Kidney (tissue), 14 donors: Measurements from ENCODE around the gene CAV1. TPM values are rescaled to one million over a fixed set of nuclear protein-coding genes. Genes with fewer than 3 reads are reported as not detected.

Source experiments
- DNase-seq, 5 donors: peaks; one replicate each; pipeline ENCODE4 v3.0.0-alpha.2; 2013 to 2020
- FAIRE-seq: peaks from 2 replicates; lab custom pipeline; 2012; peaks lifted over from hg19 to GRCh38; lab: Jason Lieb, UNC
- H3K27ac ChIP-seq, 2 donors: one replicate each; pipeline ENCODE4 v1.7.0; 2013; ENCODE audit warnings: low read depth in 2 of 2, low read length in 2 of 2, inconsistent platforms in 1 of 2
- H3K27me3 ChIP-seq: one replicate; pipeline ENCODE4 v1.7.1; 2013; ENCODE audit warnings: low read length, inconsistent platforms; ENCODE audit not compliant: control insufficient read depth, insufficient read depth
- H3K36me3 ChIP-seq, 3 donors: one replicate each; pipeline versions ENCODE4 v1.7.0 to v1.7.1; 2013; ENCODE audit warnings: low read length in 3 of 3, control low read depth in 1 of 3, inconsistent platforms in 1 of 3; ENCODE audit not compliant: insufficient read depth in 3 of 3, control insufficient read depth in 2 of 3
- H3K4me1 ChIP-seq, 3 donors: one replicate each; pipeline versions ENCODE4 v1.7.0 to v1.7.1; 2013; ENCODE audit warnings: low read length in 3 of 3, inconsistent platforms in 1 of 3, low read depth in 1 of 3; ENCODE audit not compliant: control insufficient read depth in 2 of 3, insufficient read depth in 2 of 3
- H3K4me3 ChIP-seq, 3 donors: one replicate each; pipeline versions ENCODE4 v1.7.0 to v1.8.1; 2013; ENCODE audit warnings: low read length in 3 of 3, control low read depth in 1 of 3, inconsistent platforms in 1 of 3
- H3K9ac ChIP-seq, 3 donors: one replicate each; pipeline versions ENCODE4 v1.7.0 to v1.7.1; 2013; ENCODE audit warnings: low read length in 3 of 3, control low read depth in 1 of 3, inconsistent platforms in 1 of 3
- H3K9me3 ChIP-seq, 3 donors: one replicate each; pipeline versions ENCODE4 v1.7.0 to v1.7.1; 2013; ENCODE audit warnings: low read length in 3 of 3, control low read depth in 1 of 3, inconsistent platforms in 1 of 3; ENCODE audit not compliant: control insufficient read depth in 2 of 3, insufficient read depth in 1 of 3
- intact Hi-C: fragments of 100-400 bp; cut with DNase I; formaldehyde crosslinking; loops from one replicate; pipeline ENCODE4 v1.11.1; 2022
- polyA plus RNA-seq: library from polyadenylated mRNA; stranded (reverse); fragments of 350-450 nt; fragmentation: Illumina TruSeq; extraction: RNeasy Lipid Tissue Mini Kit (QIAGEN cat#74804); gene quantifications from one replicate; pipeline ENCODE4 v1.2.3, GENCODE V29; 2014; ENCODE audit warnings: low read depth, low replicate concordance; ENCODE audit not compliant: insufficient read depth
- total RNA-seq: library from RNA; stranded (reverse); fragmentation: NEBNext Ultra II Directional; extraction: Animal tissue kit (Norgen Biotek cat#: 25700); gene quantifications from one replicate; pipeline ENCODE4 v1.2.1, GENCODE V29; 2021
- TF ChIP-seq, protein P1 (sequence below): IDR thresholded peaks from 3 replicates; pipeline ENCODE4 v1.5.1; 2012; ENCODE audit warnings: mild to moderate bottlenecking, moderate library complexity, borderline replicate concordance; ENCODE audit not compliant: insufficient read depth; ENCODE audit errors: extremely low read depth
- donor health status: control.
- donor health status: control.
- donor health status: control.
- donor health status: control.
- donor health status: control.
- donor health status: DM: yes; HTN: yes; CAD: no.
- donor health status: Normal renal cell carcinoma (clear cell type).

CAV1 gene
- total and polyA plus RNA-seq, 2 donors from 2014 or later = 15.7 to 67.2 TPM

DNA sequence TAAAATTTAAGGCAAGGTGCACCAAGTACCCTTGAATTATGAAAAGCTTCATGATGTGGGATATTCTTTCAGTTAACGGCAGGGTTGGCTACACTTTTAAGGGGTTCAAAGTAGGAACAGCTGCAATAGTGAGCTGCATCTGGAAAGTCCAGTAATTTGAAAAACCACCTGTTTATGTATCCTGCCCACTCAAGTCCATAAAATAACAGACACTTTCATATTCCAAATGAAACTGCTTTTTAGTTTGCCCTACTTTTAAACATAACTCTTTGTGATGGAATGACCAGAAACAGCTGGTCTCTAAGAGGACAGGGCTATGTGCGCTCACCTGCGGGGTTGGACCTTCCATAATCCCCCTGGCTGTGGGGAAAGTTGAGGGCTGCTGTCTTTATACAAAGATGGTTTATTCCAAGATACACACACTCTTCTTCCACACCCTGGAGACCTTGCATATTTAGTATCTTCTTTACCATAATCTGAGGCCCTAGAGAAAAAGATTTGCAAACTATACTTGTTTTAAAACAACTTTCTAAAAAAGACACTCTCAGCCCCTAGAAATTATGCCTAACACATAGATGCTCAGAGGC lies 7.4 kb downstream of the CAV1 start:
- H3K36me3 ChIP-seq = no peaks in the 10 kb centered on the region
- FAIRE-seq (no peak), DNase-seq (no peak)
- no peak overlapping the region for H3K9ac ChIP-seq
- peaks cover under 1% of the 10 kb centered on the region for H3K27me3 ChIP-seq
- no peak overlapping the region for H3K4me3 ChIP-seq
- H3K9me3 ChIP-seq = no peaks in the 10 kb centered on the region
- no peak overlapping the region for H3K27ac ChIP-seq
- TF ChIP-seq, protein P1, sequence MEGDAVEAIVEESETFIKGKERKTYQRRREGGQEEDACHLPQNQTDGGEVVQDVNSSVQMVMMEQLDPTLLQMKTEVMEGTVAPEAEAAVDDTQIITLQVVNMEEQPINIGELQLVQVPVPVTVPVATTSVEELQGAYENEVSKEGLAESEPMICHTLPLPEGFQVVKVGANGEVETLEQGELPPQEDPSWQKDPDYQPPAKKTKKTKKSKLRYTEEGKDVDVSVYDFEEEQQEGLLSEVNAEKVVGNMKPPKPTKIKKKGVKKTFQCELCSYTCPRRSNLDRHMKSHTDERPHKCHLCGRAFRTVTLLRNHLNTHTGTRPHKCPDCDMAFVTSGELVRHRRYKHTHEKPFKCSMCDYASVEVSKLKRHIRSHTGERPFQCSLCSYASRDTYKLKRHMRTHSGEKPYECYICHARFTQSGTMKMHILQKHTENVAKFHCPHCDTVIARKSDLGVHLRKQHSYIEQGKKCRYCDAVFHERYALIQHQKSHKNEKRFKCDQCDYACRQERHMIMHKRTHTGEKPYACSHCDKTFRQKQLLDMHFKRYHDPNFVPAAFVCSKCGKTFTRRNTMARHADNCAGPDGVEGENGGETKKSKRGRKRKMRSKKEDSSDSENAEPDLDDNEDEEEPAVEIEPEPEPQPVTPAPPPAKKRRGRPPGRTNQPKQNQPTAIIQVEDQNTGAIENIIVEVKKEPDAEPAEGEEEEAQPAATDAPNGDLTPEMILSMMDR = no peak
- no peaks in the 10 kb centered on the region for H3K4me1 ChIP-seq
- intact Hi-C loops = no loop called here

DNA sequence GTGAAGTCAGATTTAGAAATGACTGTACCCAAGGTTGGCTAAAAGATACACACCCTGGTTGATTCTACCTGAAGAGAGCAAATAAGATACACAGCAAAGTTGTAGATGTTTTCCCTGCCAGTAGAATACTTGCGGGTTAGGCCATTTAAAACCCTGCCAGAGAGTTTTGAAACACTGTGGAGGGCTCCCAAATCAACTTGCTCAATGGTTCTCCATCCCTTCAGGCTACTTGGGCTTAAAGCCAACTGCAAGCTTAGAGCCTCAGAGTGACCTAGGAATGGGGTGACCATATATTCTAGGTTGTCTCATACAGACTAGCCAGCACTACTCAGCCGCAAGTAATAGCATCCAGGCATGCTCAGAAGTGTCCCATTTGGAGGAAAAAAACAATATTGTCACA lies 10.0 kb downstream of the CAV1 start:
- H3K4me3 ChIP-seq = no peak overlapping the region
- H3K27ac ChIP-seq = no peak overlapping the region
- no peak for FAIRE-seq
- H3K4me1 ChIP-seq = no peaks in the 10 kb centered on the region
- intact Hi-C loops = no loop called here
- H3K9me3 ChIP-seq = no peaks in the 10 kb centered on the region
- H3K9ac ChIP-seq = no peak overlapping the region
- no peak for DNase-seq
- H3K27me3 ChIP-seq = no peaks in the 10 kb centered on the region
- TF ChIP-seq, protein P1 = no peak
- H3K36me3 ChIP-seq = no peaks in the 10 kb centered on the region

DNA sequence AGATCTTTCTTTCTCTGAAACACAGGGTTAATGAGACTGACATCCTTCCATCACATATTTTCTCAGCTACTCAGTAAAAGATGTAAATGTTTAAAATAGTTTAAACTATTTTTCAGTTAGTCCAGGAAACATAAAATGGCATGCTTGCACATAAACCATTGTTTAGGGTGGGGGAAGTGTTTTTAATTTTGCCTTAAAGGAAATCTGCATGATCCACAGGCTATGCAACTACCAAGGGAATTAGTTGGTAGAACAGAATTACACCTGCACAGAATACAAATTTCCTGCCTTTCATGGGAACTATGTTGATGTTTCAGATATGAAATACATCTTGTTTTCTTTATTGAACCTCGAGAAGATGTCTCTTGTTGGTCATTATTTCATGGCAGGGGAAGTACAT lies 10.6 kb downstream of the CAV1 start:
- H3K27ac ChIP-seq = no peak overlapping the region
- no peaks in the 10 kb centered on the region for H3K4me1 ChIP-seq
- H3K27me3 ChIP-seq = no peaks in the 10 kb centered on the region
- TF ChIP-seq, protein P1 = no peak
- no peaks in the 10 kb centered on the region for H3K36me3 ChIP-seq
- H3K4me3 ChIP-seq = no peak overlapping the region
- no peaks in the 10 kb centered on the region for H3K9me3 ChIP-seq
- FAIRE-seq (no peak), DNase-seq (no peak)
- no peak overlapping the region for H3K9ac ChIP-seq
- intact Hi-C loops = no loop called here

DNA sequence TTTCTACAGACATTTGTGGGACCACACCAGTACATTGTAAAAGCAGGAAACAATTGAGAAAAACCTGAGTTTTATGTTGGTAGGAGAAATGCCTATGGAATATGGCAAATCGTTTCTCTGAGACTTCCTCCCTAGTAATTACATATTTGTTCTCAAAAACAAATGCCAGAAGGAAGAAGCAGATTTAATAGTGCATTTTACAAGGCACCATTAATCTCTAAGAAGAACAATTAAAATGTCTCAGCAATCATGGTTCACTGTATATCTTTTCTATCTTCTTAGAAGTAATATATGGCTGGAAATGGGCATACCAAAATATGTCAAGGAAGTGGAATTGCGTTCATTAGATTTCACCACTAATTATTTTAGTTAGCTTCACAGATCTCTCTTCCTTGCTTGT lies 13.3 kb downstream of the CAV1 start:
- TF ChIP-seq, protein P1 = no peak
- intact Hi-C loops = no loop called here
- Histone ChIP-seq H3K4me3 (no peak overlapping the region), H3K27me3 (no peaks in the 10 kb centered on the region), H3K9me3 (no peaks in the 10 kb centered on the region), H3K4me1 (no peaks in the 10 kb centered on the region), H3K36me3 (no peaks in the 10 kb centered on the region), H3K27ac (no peak overlapping the region), H3K9ac (no peak overlapping the region)
- FAIRE-seq (no peak), DNase-seq (no peak)
